ENCODE measurements around the gene ADORA2A. TPM values are rescaled to one million over a fixed set of nuclear protein-coding genes. Genes with fewer than 3 reads are reported as not detected.

ADORA2A gene
- total and polyA plus RNA-seq, 2 of the 13 experiments (the other 11 are each of a cell fraction or from before 2014, with no cell fraction given), result 3.3 to 5.0 TPM

DNA sequence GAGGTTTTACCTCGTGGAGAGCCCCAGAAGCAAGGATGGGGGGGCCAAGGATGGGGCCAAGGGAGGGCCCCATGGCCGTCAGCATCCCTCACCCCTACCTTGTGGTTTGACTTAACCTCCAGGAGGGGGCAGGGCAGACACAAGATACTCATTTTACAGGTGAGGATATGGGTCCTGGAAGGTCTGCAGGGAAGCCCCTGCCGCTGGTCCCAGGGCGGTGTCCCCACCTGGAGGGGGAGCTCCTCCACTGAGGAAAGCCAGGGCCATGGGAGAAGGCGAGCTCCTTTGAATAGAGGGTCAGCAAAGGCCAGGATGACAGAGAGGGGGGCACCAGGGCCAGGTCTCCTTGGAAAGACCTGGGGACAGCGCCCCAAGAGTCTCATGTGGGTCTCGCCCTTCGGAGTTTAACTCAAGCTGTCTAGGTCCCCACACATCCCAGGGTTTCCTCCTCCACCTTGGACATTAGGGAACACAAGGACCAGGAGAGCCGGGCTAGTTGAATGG, 5.9 kb upstream of the ADORA2A start (continued):
- TF ChIP-seq, protein P1, sequence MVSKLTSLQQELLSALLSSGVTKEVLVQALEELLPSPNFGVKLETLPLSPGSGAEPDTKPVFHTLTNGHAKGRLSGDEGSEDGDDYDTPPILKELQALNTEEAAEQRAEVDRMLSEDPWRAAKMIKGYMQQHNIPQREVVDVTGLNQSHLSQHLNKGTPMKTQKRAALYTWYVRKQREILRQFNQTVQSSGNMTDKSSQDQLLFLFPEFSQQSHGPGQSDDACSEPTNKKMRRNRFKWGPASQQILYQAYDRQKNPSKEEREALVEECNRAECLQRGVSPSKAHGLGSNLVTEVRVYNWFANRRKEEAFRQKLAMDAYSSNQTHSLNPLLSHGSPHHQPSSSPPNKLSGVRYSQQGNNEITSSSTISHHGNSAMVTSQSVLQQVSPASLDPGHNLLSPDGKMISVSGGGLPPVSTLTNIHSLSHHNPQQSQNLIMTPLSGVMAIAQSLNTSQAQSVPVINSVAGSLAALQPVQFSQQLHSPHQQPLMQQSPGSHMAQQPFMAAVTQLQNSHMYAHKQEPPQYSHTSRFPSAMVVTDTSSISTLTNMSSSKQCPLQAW (CRISPR knock-in tag; IDR thresholded peaks at IDR 0.05), result 0 out of 2 replicates have a peak, but pooled peaks have one; percentile 29
- no peak for TF ChIP-seq CCDC6 (CRISPR knock-in tag; IDR thresholded peaks at IDR 0.05)
- TF ChIP-seq, protein P2, sequence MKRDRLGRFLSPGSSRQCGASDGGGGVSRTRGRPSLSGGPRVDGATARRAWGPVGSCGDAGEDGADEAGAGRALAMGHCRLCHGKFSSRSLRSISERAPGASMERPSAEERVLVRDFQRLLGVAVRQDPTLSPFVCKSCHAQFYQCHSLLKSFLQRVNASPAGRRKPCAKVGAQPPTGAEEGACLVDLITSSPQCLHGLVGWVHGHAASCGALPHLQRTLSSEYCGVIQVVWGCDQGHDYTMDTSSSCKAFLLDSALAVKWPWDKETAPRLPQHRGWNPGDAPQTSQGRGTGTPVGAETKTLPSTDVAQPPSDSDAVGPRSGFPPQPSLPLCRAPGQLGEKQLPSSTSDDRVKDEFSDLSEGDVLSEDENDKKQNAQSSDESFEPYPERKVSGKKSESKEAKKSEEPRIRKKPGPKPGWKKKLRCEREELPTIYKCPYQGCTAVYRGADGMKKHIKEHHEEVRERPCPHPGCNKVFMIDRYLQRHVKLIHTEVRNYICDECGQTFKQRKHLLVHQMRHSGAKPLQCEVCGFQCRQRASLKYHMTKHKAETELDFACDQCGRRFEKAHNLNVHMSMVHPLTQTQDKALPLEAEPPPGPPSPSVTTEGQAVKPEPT (CRISPR knock-in tag; IDR thresholded peaks at IDR 0.05; ENCODE audit: low read depth), result no peak
- no peak for TF ChIP-seq ELF1 (CRISPR knock-in tag; IDR thresholded peaks at IDR 0.05)
- no peak for TF ChIP-seq HNRNPUL1 (IDR thresholded peaks at IDR 0.05; ENCODE audit: low read depth, low read length)
- TF ChIP-seq ATF1 (CRISPR knock-in tag; IDR thresholded peaks at IDR 0.05), result no peak
- no peak for TF ChIP-seq ZNF562 (CRISPR knock-in tag; IDR thresholded peaks at IDR 0.05; ENCODE audit: borderline replicate concordance)
- TF ChIP-seq ZSCAN29 (CRISPR knock-in tag; conservative IDR thresholded peaks at IDR 0.05), result no peak
- TF ChIP-seq MAFF (IDR thresholded peaks at IDR 0.05; ENCODE audit: low read depth, low read length), result no peak
- TF ChIP-seq, protein P3, sequence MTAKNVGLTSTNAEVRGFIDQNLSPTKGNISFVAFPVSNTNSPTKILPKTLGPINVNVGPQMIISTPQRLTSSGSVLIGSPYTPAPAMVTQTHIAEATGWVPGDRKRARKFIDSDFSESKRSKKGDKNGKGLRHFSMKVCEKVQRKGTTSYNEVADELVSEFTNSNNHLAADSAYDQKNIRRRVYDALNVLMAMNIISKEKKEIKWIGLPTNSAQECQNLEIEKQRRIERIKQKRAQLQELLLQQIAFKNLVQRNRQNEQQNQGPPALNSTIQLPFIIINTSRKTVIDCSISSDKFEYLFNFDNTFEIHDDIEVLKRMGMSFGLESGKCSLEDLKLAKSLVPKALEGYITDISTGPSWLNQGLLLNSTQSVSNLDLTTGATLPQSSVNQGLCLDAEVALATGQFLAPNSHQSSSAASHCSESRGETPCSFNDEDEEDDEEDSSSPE (CRISPR knock-in tag; IDR thresholded peaks at IDR 0.05), result no peak
- no peak for TF ChIP-seq SATB2 (CRISPR knock-in tag; IDR thresholded peaks at IDR 0.05)
- TF ChIP-seq, protein P4, sequence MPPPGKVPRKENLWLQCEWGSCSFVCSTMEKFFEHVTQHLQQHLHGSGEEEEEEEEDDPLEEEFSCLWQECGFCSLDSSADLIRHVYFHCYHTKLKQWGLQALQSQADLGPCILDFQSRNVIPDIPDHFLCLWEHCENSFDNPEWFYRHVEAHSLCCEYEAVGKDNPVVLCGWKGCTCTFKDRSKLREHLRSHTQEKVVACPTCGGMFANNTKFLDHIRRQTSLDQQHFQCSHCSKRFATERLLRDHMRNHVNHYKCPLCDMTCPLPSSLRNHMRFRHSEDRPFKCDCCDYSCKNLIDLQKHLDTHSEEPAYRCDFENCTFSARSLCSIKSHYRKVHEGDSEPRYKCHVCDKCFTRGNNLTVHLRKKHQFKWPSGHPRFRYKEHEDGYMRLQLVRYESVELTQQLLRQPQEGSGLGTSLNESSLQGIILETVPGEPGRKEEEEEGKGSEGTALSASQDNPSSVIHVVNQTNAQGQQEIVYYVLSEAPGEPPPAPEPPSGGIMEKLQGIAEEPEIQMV (CRISPR knock-in tag; IDR thresholded peaks at IDR 0.05; ENCODE audit: low read depth), result 0 out of 2 replicates have a peak, but pooled peaks have one; percentile 16
- TF ChIP-seq ZNF775 (CRISPR knock-in tag; IDR thresholded peaks at IDR 0.05; ENCODE audit: borderline replicate concordance), result no peak
- TF ChIP-seq CAMTA2 (CRISPR knock-in tag; IDR thresholded peaks at IDR 0.05; ENCODE audit: borderline replicate concordance), result no peak
- TF ChIP-seq MZF1 (CRISPR knock-in tag; IDR thresholded peaks at IDR 0.05; ENCODE audit: borderline replicate concordance), result no peak
- TF ChIP-seq, protein P5, sequence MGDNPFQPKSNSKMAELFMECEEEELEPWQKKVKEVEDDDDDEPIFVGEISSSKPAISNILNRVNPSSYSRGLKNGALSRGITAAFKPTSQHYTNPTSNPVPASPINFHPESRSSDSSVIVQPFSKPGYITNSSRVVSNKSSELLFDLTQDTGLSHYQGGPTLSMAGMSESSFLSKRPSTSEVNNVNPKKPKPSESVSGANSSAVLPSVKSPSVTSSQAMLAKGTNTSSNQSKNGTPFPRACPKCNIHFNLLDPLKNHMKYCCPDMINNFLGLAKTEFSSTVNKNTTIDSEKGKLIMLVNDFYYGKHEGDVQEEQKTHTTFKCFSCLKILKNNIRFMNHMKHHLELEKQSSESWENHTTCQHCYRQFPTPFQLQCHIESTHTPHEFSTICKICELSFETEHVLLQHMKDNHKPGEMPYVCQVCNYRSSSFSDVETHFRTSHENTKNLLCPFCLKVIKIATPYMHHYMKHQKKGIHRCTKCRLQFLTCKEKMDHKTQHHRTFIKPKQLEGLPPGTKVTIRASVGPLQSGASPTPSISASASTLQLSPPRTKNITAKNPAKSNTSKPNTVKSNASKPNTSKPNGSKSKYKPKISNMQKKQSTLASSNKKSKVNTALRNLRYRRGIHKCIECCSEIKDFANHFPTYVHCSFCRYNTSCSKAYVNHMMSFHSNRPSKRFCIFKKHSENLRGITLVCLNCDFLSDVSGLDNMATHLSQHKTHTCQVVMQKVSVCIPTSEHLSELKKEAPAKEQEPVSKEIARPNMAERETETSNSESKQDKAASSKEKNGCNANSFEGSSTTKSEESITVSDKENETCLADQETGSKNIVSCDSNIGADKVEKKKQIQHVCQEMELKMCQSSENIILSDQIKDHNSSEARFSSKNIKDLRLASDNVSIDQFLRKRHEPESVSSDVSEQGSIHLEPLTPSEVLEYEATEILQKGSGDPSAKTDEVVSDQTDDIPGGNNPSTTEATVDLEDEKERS (CRISPR knock-in tag; IDR thresholded peaks at IDR 0.05), result no peak
- TF ChIP-seq ZNF768 (CRISPR knock-in tag; IDR thresholded peaks at IDR 0.05), result no peak
- no peak for TF ChIP-seq ZFP90 (CRISPR knock-in tag; IDR thresholded peaks at IDR 0.05; ENCODE audit: borderline replicate concordance)
- no peak for TF ChIP-seq ZNF546 (CRISPR knock-in tag; conservative IDR thresholded peaks at IDR 0.05)
- no peak for TF ChIP-seq ZBTB42 (CRISPR knock-in tag; IDR thresholded peaks at IDR 0.05)
- TF ChIP-seq NFYC (CRISPR knock-in tag; IDR thresholded peaks at IDR 0.05), result no peak

All from HepG2 (cell line).